Brain microvascular endothelial cell (primary cell): ENCODE results near the gene CRABP2.
A peak's percentile ranks its signal among the peaks of the same experiment; 100 is the strongest.

ENCODE experiments used
- DNase-seq: peaks from one replicate; pipeline ENCODE4 v3.0.0-alpha.2; 2020
- H3K27ac ChIP-seq: fragments of 250-450 bp; sonication (Bioruptor Pico); 2 replicates; pipeline ENCODE4 v1.5.1; 2020; ENCODE audit warnings: mild to moderate bottlenecking, moderate library complexity
- H3K27me3 ChIP-seq: fragments of 250-450 bp; sonication (Bioruptor Pico); replicated peaks from 2 replicates; pipeline ENCODE4 v1.5.1; 2020; ENCODE audit warnings: mild to moderate bottlenecking
- H3K36me3 ChIP-seq: fragments of 250-450 bp; sonication (Bioruptor Pico); replicated peaks from 2 replicates; pipeline ENCODE4 v1.5.1; 2020; ENCODE audit warnings: mild to moderate bottlenecking
- H3K4me3 ChIP-seq: 2 replicates; pipeline ENCODE4 v1.5.1; 2011; ENCODE audit warnings: low read depth, mild to moderate bottlenecking, control low read depth, low read length, moderate library complexity
- CTCF ChIP-seq: IDR thresholded peaks from 2 replicates; pipeline ENCODE4 v1.5.1; 2011; ENCODE audit warnings: low read depth, mild to moderate bottlenecking, moderate library complexity, low read length, control low read depth, inconsistent platforms; ENCODE audit errors: missing control alignments
- in situ Hi-C: cut with HindIII; loops from 2 replicates; pipeline ENCODE4 v1.10.0; 2017; ENCODE audit warnings: low sequenced_read_pairs, low pct_ligation_motif_present

Gene CRABP2

GRCh38 chr1:156681196-156681960 lies 24.0 kb downstream of the CRABP2 start:
- TF ChIP-seq CTCF, result no peak
- no peak overlapping the region for H3K4me3 ChIP-seq
- no peaks in the 10 kb centered on the region for H3K36me3 ChIP-seq
- in situ Hi-C loops, result no loop called here
- H3K27me3 ChIP-seq, result no peaks in the 10 kb centered on the region
- no peak for DNase-seq
- no peak overlapping the region for H3K27ac ChIP-seq

GRCh38 chr1:156680056-156680455 lies 25.3 kb downstream of the CRABP2 start:
- H3K4me3 ChIP-seq, result no peak overlapping the region
- no peak for DNase-seq
- H3K36me3 ChIP-seq, result no peaks in the 10 kb centered on the region
- TF ChIP-seq CTCF, result no peak
- in situ Hi-C loops, result no loop called here
- no peaks in the 10 kb centered on the region for H3K27me3 ChIP-seq
- H3K27ac ChIP-seq, result no peak overlapping the region

DNA sequence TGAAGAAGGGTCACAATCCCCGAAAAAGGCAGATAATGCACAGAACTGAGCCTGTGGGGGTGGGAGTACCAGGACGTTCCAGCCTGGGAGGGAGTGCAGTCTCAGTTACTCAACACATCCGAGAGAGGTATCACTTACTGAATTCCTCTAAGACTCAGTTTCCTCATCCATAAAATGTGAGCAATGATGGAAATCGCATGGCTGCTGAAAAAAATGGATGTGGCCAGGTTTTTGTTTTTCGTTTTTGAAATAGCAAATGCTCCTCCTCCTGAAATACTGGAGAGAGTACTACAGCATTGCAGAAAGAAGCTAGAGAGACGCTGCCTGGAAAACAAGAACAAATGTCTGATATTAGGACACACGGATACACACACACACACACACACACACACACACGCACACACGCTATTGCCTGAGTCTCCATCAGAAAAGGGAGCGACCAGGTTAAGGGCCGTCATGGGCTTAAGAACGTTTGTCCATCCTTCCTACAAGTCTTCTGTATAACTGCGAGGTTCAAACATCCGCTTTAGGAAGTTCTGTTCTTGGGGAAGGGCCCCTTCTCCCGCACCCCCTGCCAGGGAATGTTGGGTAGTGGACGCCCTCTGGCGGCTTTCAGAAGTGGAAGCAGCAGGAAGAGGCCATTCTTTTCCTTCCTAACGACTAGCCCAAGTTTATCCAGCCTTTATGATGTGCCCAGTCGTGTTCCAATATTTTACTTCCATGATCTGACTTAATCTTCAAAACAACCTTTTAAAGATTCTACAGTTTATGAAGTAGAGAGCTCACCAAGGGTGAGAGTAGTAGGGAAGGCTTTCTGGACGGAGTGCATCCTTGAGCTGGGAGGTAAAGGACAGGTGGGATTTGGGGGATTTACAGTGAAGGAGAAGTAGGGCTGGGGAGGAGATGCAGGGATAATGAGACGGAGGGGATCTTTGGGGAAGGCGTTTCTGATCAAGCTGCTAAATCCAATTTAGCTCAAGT lies 27.5 kb downstream of the CRABP2 start:
- in situ Hi-C loops, result no loop called here
- Histone ChIP-seq H3K27ac (no peak overlapping the region), H3K27me3 (no peaks in the 10 kb centered on the region), H3K4me3 (peak overlapping the region; percentile 53), H3K36me3 (peaks cover 6% of the 10 kb centered on the region)
- DNase-seq, result peak; percentile 65
- peak; percentile 95 for TF ChIP-seq CTCF

GRCh38 chr1:156676820-156677615 lies 28.4 kb downstream of the CRABP2 start, which contains the start of gene NES:
NES (minus strand) TSS chr1:156677407; CDS start chr1:156677264, 143 bp downstream.
- DNase-seq, result peak; percentile 34
- H3K27me3 ChIP-seq, result no peaks in the 10 kb centered on the region
- H3K4me3 ChIP-seq, result peak within 1 kb of the TSS; percentile 53
- H3K36me3 ChIP-seq, result peaks cover 7% of the 10 kb centered on the region
- in situ Hi-C loops, result no loop called here
- H3K27ac ChIP-seq, result no peak within 1 kb of the TSS
- no peak for TF ChIP-seq CTCF

GRCh38 chr1:156676114-156676819 lies 29.1 kb downstream of the CRABP2 start:
- no peak for DNase-seq
- in situ Hi-C loops, result no loop called here
- Histone ChIP-seq H3K27me3 (no peaks in the 10 kb centered on the region), H3K4me3 (peak overlapping the region; percentile 53), H3K36me3 (peaks cover 7% of the 10 kb centered on the region), H3K27ac (no peak overlapping the region)
- TF ChIP-seq CTCF, result no peak
